ENCODE results near the gene GBA2.

GRCh38 chr9:35776018-35776417 is 27.0 kb upstream of the GBA2 start:
- TF ChIP-seq CTCF (IDR thresholded peaks at IDR 0.05; ENCODE audit: poor library complexity) (no peak), EZH2 (IDR thresholded peaks at IDR 0.05; ENCODE audit: borderline replicate concordance) (no peak), EZH2phosphoT487 (IDR thresholded peaks at IDR 0.05; ENCODE audit: low read depth, severe bottlenecking, unreplicated experiment) (no peak)
